VCaP (cell line): ENCODE results near the gene ETV4.

Experiments
- H3K27ac ChIP-seq: fragments of 450-650 bp; 2 replicates; pipeline ENCODE4 v1.5.1; 2017
- TF ChIP-seq, protein P1 (sequence below): fragments of 450-650 bp; conservative IDR thresholded peaks from 2 replicates; pipeline ENCODE4 v1.5.1; 2017; ENCODE audit warnings: mild to moderate bottlenecking, moderate library complexity

Gene ETV4

DNA sequence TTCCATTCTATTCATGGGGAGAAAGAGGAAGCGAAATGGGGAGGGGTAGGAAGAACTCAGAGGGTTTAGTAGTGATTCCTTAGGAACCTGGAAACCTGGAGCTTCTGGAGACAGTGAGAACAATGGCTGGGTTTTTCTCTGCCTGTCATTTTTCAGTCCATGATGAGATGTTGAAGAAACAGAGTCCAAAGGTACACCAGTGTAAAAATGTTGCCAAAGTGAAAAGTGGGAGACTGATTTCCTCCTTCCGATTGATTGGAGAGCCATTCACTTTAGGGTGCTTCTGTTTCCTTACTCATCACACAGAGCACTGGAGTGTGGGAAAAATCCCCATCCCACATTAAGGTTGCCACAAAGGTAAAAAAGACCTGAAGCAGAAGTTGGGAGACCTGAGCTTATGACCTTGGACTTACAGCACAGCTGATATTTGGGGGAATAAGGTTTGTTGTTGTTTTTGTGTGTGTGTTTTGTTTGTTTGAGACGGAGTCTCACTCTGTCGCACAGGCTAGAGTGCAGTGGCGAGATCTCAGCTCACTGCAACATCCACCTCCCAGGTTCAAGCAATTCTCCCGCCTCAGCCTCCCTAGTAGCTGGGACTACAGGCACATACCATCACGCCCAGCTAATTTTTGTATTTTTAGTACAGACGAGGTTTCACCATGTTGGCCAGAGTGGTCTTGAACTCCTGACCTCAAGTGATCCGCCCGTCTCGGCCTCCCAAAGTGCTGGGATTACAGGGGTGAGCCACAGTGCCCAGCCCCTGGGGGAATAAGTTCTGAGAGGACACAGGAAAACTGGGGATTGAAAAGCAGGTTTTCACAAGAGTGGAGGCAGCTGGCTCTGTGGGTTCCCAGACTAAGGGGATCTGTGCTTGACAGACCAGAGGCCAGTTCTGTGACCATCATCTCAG lies 63.8 kb downstream of the ETV4 start:
- peak overlapping the region; percentile 87; the same call in 1 of the 2 replicates for H3K27ac ChIP-seq
- TF ChIP-seq, protein P1, sequence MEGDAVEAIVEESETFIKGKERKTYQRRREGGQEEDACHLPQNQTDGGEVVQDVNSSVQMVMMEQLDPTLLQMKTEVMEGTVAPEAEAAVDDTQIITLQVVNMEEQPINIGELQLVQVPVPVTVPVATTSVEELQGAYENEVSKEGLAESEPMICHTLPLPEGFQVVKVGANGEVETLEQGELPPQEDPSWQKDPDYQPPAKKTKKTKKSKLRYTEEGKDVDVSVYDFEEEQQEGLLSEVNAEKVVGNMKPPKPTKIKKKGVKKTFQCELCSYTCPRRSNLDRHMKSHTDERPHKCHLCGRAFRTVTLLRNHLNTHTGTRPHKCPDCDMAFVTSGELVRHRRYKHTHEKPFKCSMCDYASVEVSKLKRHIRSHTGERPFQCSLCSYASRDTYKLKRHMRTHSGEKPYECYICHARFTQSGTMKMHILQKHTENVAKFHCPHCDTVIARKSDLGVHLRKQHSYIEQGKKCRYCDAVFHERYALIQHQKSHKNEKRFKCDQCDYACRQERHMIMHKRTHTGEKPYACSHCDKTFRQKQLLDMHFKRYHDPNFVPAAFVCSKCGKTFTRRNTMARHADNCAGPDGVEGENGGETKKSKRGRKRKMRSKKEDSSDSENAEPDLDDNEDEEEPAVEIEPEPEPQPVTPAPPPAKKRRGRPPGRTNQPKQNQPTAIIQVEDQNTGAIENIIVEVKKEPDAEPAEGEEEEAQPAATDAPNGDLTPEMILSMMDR, result no peak

DNA sequence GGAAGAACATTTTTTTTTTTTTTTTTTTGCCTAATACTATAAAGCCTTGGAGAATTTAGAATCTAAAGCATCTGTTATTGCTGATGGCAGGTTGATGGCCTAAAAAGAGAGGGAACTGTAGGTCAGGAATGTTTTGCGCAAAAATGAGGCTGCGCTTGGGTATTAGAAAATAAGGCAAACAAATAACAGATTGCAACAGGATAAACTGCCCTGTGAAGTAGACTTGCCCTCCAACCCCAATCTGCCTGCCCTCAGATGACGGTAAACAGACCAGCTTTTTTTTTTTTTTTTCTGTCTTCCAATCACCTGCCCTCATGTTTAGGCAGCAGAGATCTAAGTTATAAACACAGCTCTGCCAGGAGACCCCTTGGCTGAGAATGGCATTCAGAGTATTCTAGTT lies 66.2 kb downstream of the ETV4 start:
- H3K27ac ChIP-seq, result no peak overlapping the region

More for the DNA sequence above, 66.2 kb downstream of the ETV4 start:
- TF ChIP-seq, protein P1, result no peak
